Measurements from ENCODE around the gene ZNF326.
"Not testable (repeated sequence)": the region's sequence is repeated elsewhere in the genome, so short reads cannot be mapped to it uniquely, and the experiment has no call there.

The ZNF326 gene

DNA sequence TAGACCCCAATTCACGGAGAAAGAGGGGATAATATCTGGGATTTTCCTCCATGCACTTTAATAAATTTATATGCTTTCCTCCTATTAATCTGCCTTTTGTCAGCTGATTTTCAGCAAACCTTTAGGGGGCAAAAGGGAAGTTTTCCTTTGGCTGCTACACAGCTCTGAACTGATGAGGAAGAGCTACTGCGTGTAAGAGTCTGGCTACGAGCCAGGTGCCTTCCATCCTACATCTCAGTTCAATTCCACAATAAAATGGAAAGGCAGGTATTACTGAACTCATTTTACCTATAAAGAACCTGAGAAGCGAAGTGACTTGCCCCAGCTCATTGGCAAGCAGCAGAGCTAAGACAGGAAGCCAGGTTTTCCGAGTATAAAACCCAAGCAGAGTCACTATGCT, 28.3 kb upstream of the ZNF326 start:
- DNase-seq = no peak

DNA sequence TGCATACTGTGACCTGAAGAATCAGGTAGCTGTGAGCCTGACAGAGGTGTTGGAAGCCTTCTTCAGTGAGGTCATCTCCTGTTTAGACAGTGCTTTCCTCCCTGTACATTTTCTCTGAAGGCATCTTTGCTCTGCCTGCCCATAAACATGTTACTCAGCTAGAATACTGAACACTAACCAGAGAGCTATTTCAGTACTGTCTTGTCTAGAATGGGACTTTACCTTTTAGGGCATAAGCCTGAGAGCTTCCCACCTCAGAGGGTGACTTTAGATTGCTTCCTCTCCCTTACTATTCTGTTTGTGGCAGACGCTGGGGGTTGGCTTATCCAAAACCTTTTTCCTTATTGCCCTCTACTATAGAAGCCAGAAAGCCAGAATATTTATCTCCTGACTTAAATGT, 23.3 kb upstream of the ZNF326 start:
- DNase-seq = no peak

DNA sequence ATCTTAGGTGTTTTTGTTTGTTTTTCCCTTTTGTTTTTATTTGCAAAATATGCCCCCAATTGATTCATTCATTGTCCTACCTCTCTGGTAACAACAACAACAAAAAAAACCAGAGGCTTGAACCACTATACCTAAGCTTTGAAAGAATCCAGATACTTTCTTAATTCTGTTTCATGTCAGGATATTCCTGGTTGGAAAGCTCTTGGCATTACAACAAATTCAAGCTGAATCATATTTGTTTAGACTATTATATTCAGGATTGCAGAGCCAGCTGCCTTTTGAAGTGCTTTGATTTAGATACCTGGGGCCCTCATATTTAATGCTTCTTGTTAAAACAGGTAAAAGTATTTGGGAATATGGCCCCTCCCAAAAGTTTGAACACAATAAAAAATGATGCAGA, 22.9 kb upstream of the ZNF326 start:
- no peak for DNase-seq

DNA sequence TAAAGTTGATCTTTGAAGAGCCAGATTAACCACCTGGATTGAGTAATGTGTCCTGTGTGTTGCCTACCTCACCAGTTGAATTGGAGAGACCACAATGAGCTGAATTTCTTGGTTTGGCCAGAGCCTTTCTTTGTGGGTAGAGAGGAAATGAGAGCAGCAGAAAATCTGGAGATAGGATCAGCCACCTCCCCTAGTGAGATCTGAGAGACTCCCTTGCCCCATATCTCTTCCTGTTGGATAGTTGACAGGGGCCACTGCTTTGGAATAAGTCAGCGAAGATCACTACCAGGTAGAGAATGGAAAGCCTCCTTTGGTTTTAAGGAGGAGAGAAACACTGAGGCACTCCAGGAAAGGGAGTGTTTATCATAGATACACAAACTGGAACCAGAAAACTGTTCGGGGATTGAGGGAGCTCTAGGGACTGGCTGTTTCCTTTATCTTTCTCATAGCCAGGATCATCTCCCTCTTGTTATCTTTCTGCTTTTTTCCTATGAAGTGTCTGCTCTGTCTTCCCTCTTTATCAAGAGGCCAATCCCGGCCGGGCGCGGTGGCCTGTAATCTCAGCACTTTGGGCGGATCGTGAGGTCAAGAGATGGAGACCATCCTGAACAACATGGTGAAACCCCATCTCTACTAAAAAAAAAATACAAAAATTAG, 21.3 kb upstream of the ZNF326 start:
- DNase-seq = no peak

DNA sequence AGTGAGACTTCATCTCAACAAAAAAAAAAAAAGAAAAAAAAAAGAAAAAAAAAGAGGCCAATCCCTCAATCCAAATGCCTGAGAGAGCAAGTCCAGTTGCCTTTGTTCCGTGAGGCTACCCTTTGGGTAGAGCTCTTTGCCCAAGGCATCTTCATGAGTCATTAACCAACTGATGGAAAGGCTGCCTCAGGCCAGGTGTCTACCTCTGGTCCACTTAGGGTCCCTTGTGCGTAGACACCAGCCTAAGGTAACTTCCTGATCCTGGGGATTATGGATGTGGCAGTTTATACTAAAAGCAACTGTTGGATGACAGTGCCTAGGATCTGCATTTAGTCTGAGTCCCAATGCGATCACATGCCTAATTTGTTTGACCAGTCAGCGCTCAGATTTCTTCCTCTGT, 20.7 kb upstream of the ZNF326 start:
- DNase-seq = no peak

DNA sequence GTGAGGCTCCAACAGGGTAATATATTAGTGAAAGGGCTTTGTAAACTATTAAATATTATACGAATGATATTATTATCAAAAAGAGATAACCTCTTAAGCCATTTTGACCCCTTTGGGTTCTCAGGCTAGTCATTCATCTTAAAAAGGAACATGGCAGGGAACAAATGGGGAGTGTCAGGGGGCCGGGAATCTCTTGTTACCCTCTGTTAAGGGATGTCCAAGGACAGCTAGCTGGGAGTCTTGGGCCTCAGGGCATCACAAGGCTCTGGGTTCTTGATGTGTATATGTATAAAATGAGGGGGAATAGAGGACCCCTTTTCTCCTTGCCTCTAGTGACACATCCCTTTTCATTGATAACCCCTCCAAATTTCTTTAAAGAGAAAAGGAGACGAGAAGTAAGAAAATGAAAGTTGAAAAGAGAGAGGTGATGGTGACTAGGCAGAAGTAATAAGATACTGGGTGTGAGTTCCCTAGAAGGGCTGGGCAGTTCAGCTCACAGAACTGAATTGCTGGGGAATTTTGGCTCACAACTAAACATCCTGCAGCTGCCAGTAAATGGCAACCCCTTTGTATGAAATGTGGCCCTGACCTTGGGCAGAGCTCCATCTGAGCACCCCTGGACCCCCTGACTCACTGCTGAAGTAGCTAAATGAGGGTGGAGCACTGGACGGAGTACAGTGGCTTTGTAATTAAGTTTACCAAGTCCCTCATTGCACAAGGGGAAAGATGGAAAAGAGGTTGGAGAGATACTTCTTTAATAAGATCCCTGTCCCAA, 20.0 kb upstream of the ZNF326 start:
- no peak for DNase-seq

DNA sequence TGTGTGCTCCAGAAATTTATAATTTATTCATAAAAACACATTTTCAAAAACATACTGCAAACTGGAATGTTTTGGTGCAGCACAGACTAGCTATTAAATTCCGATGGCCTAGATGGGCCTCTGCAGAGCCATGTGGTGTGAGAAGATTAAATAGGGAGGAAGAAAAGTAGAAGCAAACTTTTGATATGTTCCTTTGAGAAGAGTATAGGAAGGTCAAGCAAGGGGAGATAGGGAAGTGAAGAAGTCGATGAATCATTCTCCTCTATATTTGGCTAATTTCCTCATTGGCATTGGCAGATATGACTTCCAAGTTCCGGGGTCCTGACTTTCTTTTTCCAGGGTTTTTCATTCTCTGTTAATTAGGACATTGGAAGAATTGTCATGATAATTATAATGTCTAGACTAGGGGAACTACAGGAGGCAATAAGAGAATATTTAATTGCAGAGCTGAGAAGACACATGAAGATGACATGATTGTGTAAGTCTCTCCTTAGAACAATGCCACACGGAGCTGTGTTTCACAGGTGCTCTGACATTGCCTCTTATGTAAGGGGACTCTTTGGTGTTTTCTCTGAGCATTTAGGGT, 19.3 kb upstream of the ZNF326 start:
- peak in 1 of 51 donors; percentile 20 for DNase-seq

DNA sequence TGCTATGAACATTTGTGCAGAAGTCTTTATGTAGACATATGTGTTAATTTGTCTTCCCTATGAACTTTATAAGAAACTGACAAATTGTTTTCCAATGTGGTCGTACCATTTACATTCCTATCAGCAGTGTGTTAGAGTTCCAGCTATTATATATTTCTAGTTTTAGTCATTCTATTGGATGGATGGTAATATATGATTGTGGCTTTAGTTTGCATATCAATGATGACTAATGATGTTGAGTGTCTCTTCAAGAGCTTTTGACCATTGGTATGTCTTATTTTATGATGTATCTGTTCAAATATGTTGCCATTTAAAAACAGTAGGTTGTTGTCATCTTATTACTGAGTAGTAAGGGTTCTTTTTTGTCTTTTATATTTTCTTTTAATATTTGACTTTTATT, 16.2 kb upstream of the ZNF326 start:
- DNase-seq = no peak

DNA sequence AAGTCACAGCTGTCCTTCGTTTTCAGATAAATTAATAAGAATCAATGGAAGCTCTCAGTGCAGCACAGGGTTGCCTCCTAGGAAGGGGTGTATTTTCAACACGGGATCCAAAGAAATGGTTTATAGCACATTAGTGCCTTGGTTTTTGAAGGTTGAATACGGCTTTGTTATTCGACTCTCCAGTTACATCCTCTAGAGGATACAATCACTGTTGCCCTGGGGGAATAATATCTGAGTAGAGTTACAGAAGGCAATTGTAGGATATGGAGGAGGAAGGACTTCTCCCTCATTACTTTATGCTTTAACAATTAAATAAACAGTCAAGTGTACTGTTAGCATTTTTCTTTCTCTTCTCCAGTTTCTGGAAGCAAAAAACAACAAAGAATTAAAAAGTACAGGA, 14.3 kb upstream of the ZNF326 start:
- DNase-seq = no peak

DNA sequence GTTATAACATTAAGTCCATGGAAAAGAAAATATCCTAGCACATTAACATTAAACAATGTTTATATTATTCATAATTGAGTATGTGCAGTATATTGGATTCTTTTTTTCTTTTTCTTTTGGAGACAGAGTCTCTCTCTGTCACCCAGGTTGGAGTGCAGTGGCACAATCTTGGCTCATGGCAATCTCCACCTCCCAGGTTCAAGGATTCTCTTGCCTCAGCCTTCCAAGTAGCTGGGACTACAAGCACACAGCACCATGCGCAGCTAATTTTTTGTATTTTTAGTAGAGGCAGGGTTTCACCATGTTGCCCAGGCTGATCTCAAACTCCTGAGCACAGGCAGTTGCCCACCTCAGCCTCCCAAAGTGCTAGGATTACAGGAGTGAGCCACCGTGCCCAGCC, 12.1 kb upstream of the ZNF326 start:
- not testable (repeated sequence) for DNase-seq

DNA sequence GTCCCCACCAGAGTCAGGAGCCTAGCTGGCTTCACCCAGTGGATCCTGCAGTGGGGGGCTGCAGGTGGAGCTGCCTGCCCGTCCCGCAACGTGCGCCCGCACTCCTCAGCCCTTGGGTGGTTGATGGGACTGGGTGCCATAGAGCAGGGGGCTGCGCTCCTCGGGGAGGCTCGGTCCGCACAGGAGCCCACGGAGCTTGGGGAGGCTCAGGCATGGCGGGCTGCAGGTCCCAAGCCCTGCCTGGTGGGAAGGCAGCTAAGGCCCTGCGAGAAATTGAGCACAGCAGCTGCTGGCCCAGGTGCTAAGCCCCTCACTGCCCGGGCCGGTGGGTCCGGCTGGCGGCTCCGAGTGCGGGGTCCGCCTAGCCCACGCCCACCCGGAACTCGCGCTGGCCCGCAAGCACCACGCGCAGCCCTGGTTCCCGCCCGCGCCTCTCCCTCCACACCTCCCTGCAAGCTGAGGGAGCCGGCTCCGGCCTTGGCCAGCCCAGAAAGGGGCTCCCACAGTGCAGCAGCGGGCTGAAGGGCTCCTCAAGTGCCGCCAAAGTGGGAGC, 10.3 kb upstream of the ZNF326 start:
- not testable (repeated sequence) for DNase-seq

DNA sequence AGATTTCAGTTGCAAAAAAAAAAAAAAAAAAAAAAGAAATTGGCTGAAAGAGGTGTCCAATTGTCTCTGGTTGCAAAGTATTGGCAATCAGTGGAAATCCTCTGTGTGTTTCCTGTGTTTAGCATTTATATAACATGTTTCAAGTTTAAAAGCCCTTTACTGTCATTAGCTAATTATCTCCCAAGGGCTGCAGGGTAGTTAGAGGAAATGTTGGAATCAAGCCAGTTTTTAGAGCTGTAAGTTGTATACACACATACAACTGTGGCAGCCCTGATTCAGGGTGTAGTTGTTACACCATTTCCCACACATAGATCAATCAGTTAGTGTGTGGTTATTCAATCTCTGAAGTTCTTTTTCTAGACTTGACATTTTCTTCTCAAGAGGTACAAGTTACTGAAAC, 8.9 kb upstream of the ZNF326 start:
- DNase-seq = peak in 1 of 51 donors; percentile 6

DNA sequence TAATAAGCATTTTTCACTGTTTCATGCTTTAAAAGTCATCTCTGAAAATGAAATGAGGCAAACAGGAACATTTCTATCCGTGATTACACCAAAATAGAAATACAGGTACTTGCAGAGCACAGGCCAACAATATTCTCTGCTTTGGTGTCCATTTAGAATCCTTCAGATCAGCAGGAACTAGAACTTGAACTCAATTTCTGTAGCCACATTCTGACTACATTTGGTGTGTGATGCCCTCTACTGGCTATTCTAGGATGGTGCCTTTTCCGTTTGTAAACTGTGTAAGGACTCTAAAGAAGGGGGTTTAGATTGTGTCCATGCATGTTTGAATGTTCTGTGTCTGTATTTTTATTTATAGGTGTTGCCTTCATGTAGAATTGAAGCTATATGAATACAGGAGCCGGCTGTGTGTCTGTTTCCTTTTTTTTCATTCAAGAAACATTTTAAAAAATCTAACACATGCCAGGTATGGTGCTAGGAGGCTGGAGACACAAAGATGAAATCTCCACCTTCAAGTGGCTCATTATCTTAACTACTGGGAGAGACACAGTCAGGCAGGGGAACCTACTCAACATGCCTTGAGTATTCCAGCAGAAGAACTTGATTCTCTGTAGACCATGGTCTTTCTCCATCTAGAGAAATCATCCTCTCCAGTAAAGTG, 7.6 kb upstream of the ZNF326 start:
- peak in 23 of 51 donors; percentile 2 to 81 (median 34) for DNase-seq

DNA sequence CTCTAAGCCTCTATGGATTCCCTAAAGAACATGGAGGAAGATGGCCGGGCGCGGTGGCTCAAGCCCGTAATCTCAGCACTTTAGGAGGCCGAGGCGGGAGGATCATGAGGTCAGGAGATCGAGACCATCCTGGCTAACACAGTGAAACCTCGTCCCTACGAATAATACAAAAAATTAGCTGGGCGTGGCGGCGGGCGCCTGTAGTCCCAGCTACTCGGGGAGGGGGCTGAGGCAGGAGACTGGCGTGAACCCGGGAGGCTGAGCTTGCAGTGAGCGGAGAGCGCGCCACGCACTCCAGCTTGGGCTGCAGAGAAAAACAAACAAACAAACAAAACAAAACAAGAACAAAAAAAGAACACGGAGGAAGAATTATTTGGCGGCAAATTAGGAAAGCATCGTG, 5.8 kb upstream of the ZNF326 start:
- DNase-seq = no peak

DNA sequence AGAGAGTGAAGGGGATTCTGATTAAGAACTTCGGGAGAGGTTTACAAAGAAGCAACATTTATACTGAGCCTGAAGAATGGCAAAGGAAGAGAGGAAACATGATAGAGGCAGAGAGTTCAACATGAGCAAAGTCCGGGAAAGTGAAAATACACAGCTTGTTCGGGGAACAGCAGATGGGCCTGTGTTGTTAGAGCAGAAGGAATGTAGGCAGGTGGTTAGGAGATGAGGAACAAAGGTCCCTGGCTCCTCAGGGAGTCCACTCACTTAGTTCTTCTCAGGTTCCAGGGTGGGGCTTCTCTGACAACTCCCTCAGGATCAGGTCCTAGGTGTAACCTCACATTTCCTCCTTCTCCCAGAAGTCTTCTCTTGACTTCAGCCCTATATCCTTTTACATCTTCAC, 5.1 kb upstream of the ZNF326 start:
- DNase-seq = no peak

DNA sequence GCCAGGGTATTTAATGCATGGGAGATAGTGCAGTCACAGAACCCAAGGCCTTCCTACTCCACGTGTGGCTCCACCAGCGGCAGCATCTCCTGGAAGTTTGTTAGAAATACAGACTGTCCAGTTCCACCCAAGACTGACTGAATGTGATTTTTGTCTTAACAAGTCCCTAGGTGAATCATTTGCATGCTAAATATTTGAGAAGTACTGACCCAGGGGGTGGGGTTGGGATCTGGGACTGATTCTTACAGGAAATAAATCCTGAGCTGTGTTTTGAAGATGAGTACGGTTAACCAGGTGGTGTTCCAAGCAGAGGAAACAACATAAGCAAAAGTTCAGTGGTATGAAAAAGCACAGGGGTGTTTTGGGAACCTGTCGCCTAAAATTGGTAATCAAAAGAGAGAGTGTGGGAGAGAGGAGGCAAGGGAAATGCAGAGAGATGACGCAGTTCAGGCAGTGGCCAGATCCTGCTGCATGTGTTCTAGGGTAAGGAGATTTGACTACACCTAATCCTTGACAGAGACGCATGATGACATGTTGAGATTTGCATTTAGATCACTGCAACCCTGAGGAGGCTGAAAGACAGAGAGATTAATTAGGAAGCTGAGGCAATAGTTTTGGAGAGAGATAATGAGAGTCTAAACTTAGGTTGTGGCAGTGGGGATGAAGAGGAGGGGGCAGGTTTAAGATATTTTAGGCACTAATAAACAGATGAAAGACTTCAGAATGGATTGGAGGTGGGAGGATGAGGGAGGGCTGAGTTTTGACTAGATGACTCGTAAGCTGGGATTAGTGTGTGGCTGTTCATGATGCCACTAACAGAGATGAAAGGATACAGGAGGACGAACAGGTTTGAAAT, 3.7 kb upstream of the ZNF326 start:
- peak in 1 of 51 donors; percentile 13 for DNase-seq

DNA sequence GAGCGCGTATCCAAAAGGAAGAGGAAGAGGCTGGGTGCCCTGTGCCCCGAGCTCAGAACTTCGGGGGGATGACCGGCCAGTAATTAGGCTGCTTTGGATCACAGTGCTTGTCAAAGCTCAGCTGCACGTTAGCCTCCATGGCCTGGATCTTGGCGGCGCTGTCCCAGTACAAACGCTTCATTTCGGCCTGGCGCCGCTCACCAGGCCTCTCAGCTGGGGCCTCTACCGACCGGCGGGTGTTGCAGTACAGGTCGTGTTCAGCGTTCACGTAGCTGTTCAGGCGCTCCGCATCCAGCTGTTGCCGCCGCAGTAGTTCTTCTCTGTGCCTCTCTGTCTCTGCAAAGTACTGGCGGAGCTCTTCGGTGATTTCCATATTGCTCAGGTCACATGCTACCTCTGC, 1.4 kb upstream of the ZNF326 start:
- no peak for DNase-seq

DNA sequence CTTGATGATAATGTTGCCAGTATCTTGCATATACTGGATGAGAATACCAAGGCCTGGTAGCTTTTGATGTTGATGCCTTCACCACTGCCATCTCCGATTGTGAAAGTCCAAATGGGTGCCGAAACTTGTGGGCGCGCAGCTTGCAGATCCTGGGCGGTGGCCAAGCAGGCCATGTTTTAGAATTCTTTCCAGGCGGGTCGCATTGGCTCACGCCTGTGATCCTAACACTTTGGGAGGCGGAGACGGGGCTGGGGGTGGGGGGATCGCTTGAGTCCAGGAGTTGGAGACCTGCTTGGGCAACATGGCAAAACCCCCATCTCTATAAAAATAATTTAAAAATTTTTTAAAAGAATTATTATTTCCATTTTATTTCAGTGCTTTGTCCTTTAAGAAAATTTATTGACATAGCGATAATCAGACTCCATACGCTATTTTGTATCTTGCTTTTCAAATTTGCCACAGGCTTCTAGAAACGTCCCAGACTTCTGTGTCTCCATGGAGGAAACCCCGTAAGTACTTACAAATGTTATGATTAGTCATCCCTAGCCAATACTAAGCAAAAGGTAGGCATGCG, 592 bp upstream of the ZNF326 start:
- peak in 1 of 51 donors; percentile 4 for DNase-seq

DNA sequence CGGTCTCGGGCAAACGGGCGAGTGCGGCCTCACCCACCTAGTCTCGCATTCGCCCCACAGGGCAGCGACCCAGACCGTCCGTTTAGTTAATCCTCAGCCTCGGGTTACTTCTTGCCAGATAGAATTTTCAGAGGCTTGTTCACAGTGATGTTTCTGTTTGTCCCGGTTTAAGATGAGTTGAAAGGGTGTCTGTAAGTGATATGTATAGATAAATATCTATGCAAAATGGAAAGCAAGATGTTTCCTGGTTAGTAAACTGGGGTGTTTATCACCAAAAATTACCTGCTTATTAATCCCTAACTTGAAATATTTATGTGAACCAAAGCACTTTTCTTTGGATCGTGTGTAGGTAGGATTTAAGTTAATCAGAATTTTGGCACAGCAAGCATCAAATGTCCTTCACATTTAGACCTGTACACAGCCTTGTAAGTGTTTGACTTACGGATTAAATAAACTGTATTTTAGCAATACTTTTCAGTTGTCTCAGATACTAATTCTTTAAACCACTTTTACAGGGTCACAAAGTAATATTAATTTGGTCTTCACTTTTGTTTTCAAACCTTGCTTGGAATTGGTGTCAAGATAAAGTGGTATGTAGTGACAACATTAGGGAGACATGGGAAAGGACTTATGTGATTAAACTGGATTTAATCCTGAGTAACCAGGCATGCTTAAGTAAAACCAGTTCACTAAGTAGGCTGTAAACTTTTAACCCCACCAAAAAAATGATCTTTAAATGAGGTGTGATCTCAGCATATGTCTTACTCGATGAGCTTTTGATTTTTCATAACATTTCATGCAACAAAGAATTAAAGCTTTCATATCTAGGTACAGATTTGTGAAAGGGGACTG, 914 bp downstream of the ZNF326 start:
- DNase-seq = peak in 1 of 51 donors; percentile 48

Data from hypothalamus (tissue), 51 donors.